A673 (cell line): ENCODE data around the gene PPFIBP1. TPM values are rescaled to one million over a fixed set of nuclear protein-coding genes. Genes with fewer than 3 reads are reported as not detected.
"Not testable (repeated sequence)": the region's sequence is repeated elsewhere in the genome, so short reads cannot be mapped to it uniquely, and the experiment has no call there.

Experiments used
- BruUV-seq: library from RNA; stranded (reverse); fragments of 400-500 nt; replicated peaks from 2 replicates; lab custom pipeline; 2021; lab: Mats Ljungman, UMichigan
- CTCF ChIA-PET: fragments of 300-600 bp; sonication (Branson Sonifier 250); formaldehyde crosslinking; loops from one replicate; lab custom pipeline; 2022; ENCODE audit warnings: antibody characterized with exemption; lab: Charles Lee
- POLR2A ChIA-PET: fragments of 300-600 bp; sonication (Branson Sonifier 250); formaldehyde crosslinking; loops from one replicate; lab custom pipeline; 2022; ENCODE audit warnings: antibody characterized with exemption; ENCODE audit not compliant: low non-redundant PET; lab: Charles Lee
- DNase-seq: peaks from one replicate; pipeline ENCODE4 v3.0.0-alpha.2; 2015; ENCODE audit warnings: low spot score
- H3K27ac ChIP-seq: fragments of 200-600 bp; sonication (generic); 2 replicates; pipeline ENCODE4 v1.5.1; 2016; ENCODE audit warnings: mixed run types, low read depth, mild to moderate bottlenecking, mixed read lengths, antibody characterized with exemption, low read length; ENCODE audit not compliant: poor library complexity, severe bottlenecking
- H3K27me3 ChIP-seq: fragments of 200-600 bp; sonication (generic); replicated peaks from 2 replicates; pipeline ENCODE4 v1.6.1; 2017; ENCODE audit warnings: mixed run types, low read depth, mild to moderate bottlenecking, mixed read lengths, antibody characterized with exemption, low read length; ENCODE audit not compliant: insufficient read depth, poor library complexity
- H3K36me3 ChIP-seq: fragments of 200-600 bp; sonication (generic); 2 replicates; pipeline ENCODE4 v1.6.1; 2016; ENCODE audit warnings: mixed run types, mild to moderate bottlenecking, mixed read lengths, antibody characterized with exemption, low read length; ENCODE audit not compliant: insufficient read depth, poor library complexity, severe bottlenecking
- H3K4me1 ChIP-seq: fragments of 200-600 bp; sonication (generic); 2 replicates; pipeline ENCODE4 v1.6.1; 2017; ENCODE audit warnings: mixed run types, mild to moderate bottlenecking, mixed read lengths, antibody characterized with exemption, low read length; ENCODE audit not compliant: insufficient read depth, poor library complexity, severe bottlenecking
- H3K4me3 ChIP-seq: fragments of 200-600 bp; sonication (generic); 2 replicates; pipeline ENCODE4 v1.5.1; 2016; ENCODE audit warnings: low read depth, mixed run types, mild to moderate bottlenecking, mixed read lengths, low read length; ENCODE audit not compliant: poor library complexity, severe bottlenecking
- H3K9me3 ChIP-seq: fragments of 200-600 bp; sonication (generic); 2 replicates; pipeline ENCODE4 v1.6.1; 2016; ENCODE audit warnings: mixed run types, low read depth, mild to moderate bottlenecking, mixed read lengths, antibody characterized with exemption, low read length; ENCODE audit not compliant: poor library complexity, severe bottlenecking
- CTCF ChIP-seq: fragments of 300-800, 200-600 bp; sonication (generic); conservative IDR thresholded peaks from 2 replicates; pipeline ENCODE4 v1.5.1; 2017; ENCODE audit warnings: low read depth, mild to moderate bottlenecking, antibody characterized with exemption, low read length, moderate library complexity, mixed read lengths
- EZH2 ChIP-seq: fragments of 200-600 bp; sonication (generic); IDR thresholded peaks from 2 replicates; pipeline ENCODE4 v1.6.1; 2017; ENCODE audit warnings: borderline replicate concordance, low read depth, mild to moderate bottlenecking, mixed read lengths, antibody characterized with exemption, low read length; ENCODE audit not compliant: poor library complexity, severe bottlenecking
- intact Hi-C: fragments of 100-400 bp; cut with micrococcal nuclease; formaldehyde crosslinking; loops from one replicate; pipeline ENCODE4 v1.10.0; 2022; ENCODE audit not compliant: unreplicated experiment
- total RNA-seq: library from RNA; stranded (reverse); gene quantifications from 2 replicates; pipeline ENCODE4 v1.2.3, GENCODE V29; 2021

The PPFIBP1 gene
- total RNA-seq, 1 experiment from 2014 or later = 41.2 TPM

- CTCF ChIA-PET = no interaction called here
- no peak for TF ChIP-seq CTCF
- no peak for TF ChIP-seq EZH2
- no peak for DNase-seq
- Histone ChIP-seq H3K36me3 (no peaks in the 10 kb centered on the region), H3K27ac (no peak overlapping the region), H3K9me3 (no peaks in the 10 kb centered on the region), H3K4me3 (no peak overlapping the region), H3K4me1 (peaks cover 14% of the 10 kb centered on the region), H3K27me3 (no peaks in the 10 kb centered on the region)
- intact Hi-C loops = no loop called here
- no TSS peak for BruUV-seq
- POLR2A ChIA-PET = no interaction called here
These were observed 56.7 kb downstream of the PPFIBP1 start for GRCh38 chr12:27580561-27581330.

GRCh38 chr12:27581331-27581671 is 57.3 kb downstream of the PPFIBP1 start:
- H3K27me3 ChIP-seq = not testable (repeated sequence)

GRCh38 chr12:27581833-27582232 is 57.8 kb downstream of the PPFIBP1 start:
- H3K27ac ChIP-seq, H3K27me3 ChIP-seq, BruUV-seq, intact Hi-C loops, H3K9me3 ChIP-seq, H3K4me3 ChIP-seq, DNase-seq, POLR2A ChIA-PET, H3K36me3 ChIP-seq, CTCF ChIA-PET: not testable (repeated sequence)
- peaks cover 19% of the 10 kb centered on the region for H3K4me1 ChIP-seq

More at GRCh38 chr12:27581331-27581671, 57.3 kb downstream of the PPFIBP1 start:
- CTCF ChIA-PET, H3K4me3 ChIP-seq, intact Hi-C loops, H3K27ac ChIP-seq, DNase-seq, H3K9me3 ChIP-seq, BruUV-seq, H3K36me3 ChIP-seq, POLR2A ChIA-PET: not testable (repeated sequence)
- H3K4me1 ChIP-seq = peaks cover 19% of the 10 kb centered on the region

- CTCF ChIA-PET, H3K9me3 ChIP-seq, BruUV-seq, H3K27me3 ChIP-seq, H3K36me3 ChIP-seq, DNase-seq, H3K4me3 ChIP-seq, intact Hi-C loops, H3K27ac ChIP-seq, POLR2A ChIA-PET: not testable (repeated sequence)
- peaks cover 19% of the 10 kb centered on the region for H3K4me1 ChIP-seq
These were observed 58.4 kb downstream of the PPFIBP1 start for GRCh38 chr12:27582445-27582844.
